Measurements from ENCODE around the gene FOXN4.
A peak's percentile ranks its signal among the peaks of the same experiment; 100 is the strongest.
"Not testable (repeated sequence)": the region's sequence is repeated elsewhere in the genome, so short reads cannot be mapped to it uniquely, and the experiment has no call there.

Gene FOXN4

GRCh38 chr12:109308534-109309380, at the start of gene FOXN4:
TSS of gene FOXN4 (minus strand) at chr12:109309284. CDS start at chr12:109308321, 963 bp downstream.
- no peak for DNase-seq

GRCh38 chr12:109358154-109358869, 49.2 kb upstream of the FOXN4 start:
- DNase-seq = no peak

GRCh38 chr12:109357032-109357431, 47.9 kb upstream of the FOXN4 start:
- no peak for DNase-seq

GRCh38 chr12:109356577-109356976, 47.5 kb upstream of the FOXN4 start:
- DNase-seq = peak; percentile 39

GRCh38 chr12:109352184-109352583, 43.1 kb upstream of the FOXN4 start:
- no peak for DNase-seq

- DNase-seq = no peak
These were observed 38.5 kb upstream of the FOXN4 start, which contains the start of gene MYO1H for GRCh38 chr12:109347589-109347988. TSS of gene MYO1H (plus strand) at chr12:109347900. CDS start at chr12:109347961, 61 bp downstream.

- no peak for DNase-seq
These were observed 37.8 kb upstream of the FOXN4 start for GRCh38 chr12:109346920-109347319.

- no peak for DNase-seq
These were observed 36.3 kb upstream of the FOXN4 start for GRCh38 chr12:109345428-109345827.

GRCh38 chr12:109343677-109344076, 34.6 kb upstream of the FOXN4 start:
- no peak for DNase-seq

GRCh38 chr12:109336593-109336992, 27.5 kb upstream of the FOXN4 start:
- DNase-seq = no peak

- DNase-seq = no peak
These were observed 25.8 kb upstream of the FOXN4 start for GRCh38 chr12:109334887-109335286.

- DNase-seq = no peak
These were observed 22.3 kb upstream of the FOXN4 start for GRCh38 chr12:109331301-109331952.

- no peak for DNase-seq
These were observed 21.5 kb upstream of the FOXN4 start for GRCh38 chr12:109330282-109331230.

GRCh38 chr12:109329686-109330085, 20.6 kb upstream of the FOXN4 start:
- DNase-seq = peak; percentile 65

- DNase-seq = no peak
These were observed 19.9 kb upstream of the FOXN4 start for GRCh38 chr12:109329003-109329402.

- not testable (repeated sequence) for DNase-seq
These were observed 12.2 kb upstream of the FOXN4 start for GRCh38 chr12:109321294-109321693.

GRCh38 chr12:109310247-109311125, 1.4 kb upstream of the FOXN4 start:
- peak; percentile 51 for DNase-seq

GRCh38 chr12:109309381-109310246, 530 bp upstream of the FOXN4 start:
- DNase-seq = no peak

- DNase-seq = no peak
These were observed 2.0 kb downstream of the FOXN4 start for GRCh38 chr12:109307051-109307450.

GRCh38 chr12:109305547-109305946, 3.5 kb downstream of the FOXN4 start:
- no peak for DNase-seq

Measured in NCI-H1417 treated with DMSO at 0.1 percent for 48 hours (cell line).